CD4-positive, alpha-beta memory T cell (primary cell): ENCODE results near the gene GLYR1. TPM values are rescaled to one million over a fixed set of nuclear protein-coding genes. Genes with fewer than 3 reads are reported as not detected.
A peak's percentile ranks its signal among the peaks of the same experiment; 100 is the strongest.

ENCODE experiments used
- CTCF ChIA-PET: fragments of 350-600 bp; sonication (Branson Sonifier 250); formaldehyde crosslinking; loops from one replicate; lab custom pipeline; 2021; ENCODE audit warnings: inconsistent platforms; ENCODE audit not compliant: partially characterized antibody; lab: Charles Lee
- POLR2A ChIA-PET: fragments of 350-600 bp; sonication (Branson Sonifier 250); formaldehyde crosslinking; loops from one replicate; lab custom pipeline; 2021; ENCODE audit not compliant: partially characterized antibody; lab: Charles Lee
- DNase-seq, 5 donors: peaks; one replicate each; pipeline versions ENCODE4 v3.0.0 to v3.0.0-alpha.2; 2020 to 2022; ENCODE audit warnings: mixed read lengths in 1 of 5
- H3K27ac ChIP-seq: one replicate; pipeline ENCODE4 v1.7.0; 2013; ENCODE audit warnings: low read depth, low read length
- H3K27me3 ChIP-seq: 2 replicates; pipeline ENCODE4 v1.7.0; 2013; ENCODE audit warnings: mild to moderate bottlenecking, low read length, moderate library complexity; ENCODE audit not compliant: insufficient read depth
- H3K36me3 ChIP-seq: 2 replicates; pipeline ENCODE4 v1.7.0; 2013; ENCODE audit warnings: mild to moderate bottlenecking, low read length, moderate library complexity; ENCODE audit not compliant: insufficient read depth
- H3K4me1 ChIP-seq: 2 replicates; pipeline ENCODE4 v1.7.0; 2013; ENCODE audit warnings: mild to moderate bottlenecking, low read length, moderate library complexity; ENCODE audit not compliant: insufficient read depth
- H3K4me3 ChIP-seq, 2 donors: one replicate each; pipeline ENCODE4 v1.7.0; 2013; ENCODE audit warnings: low read length in 2 of 2, mild to moderate bottlenecking in 1 of 2
- H3K9me3 ChIP-seq, 2 donors: one replicate each; pipeline ENCODE4 v1.7.0; 2013; ENCODE audit warnings: low read length in 2 of 2, control low read depth in 1 of 2; ENCODE audit not compliant: control insufficient read depth in 1 of 2
- H3K27ac Mint-ChIP-seq, 7 donors: one replicate each; pipeline ENCODE4 v1.8.0; 2020 to 2021; ENCODE audit warnings: mixed read lengths in 7 of 7, mild to moderate bottlenecking in 6 of 7, inconsistent platforms in 3 of 7, moderate library complexity in 3 of 7
- H3K27me3 Mint-ChIP-seq, 2 donors: one replicate each; pipeline ENCODE4 v1.8.0; 2020 to 2021; ENCODE audit warnings: mixed read lengths in 2 of 2
- H3K36me3 Mint-ChIP-seq, 2 donors: one replicate each; pipeline ENCODE4 v1.8.0; 2020 to 2021; ENCODE audit warnings: mixed read lengths in 2 of 2, inconsistent platforms in 1 of 2, mild to moderate bottlenecking in 1 of 2
- H3K4me1 Mint-ChIP-seq, 4 donors: one replicate each; pipeline ENCODE4 v1.8.0; 2020 to 2021; ENCODE audit warnings: mixed read lengths in 4 of 4, mild to moderate bottlenecking in 1 of 4
- H3K4me3 Mint-ChIP-seq, 8 donors: one replicate each; pipeline ENCODE4 v1.8.0; 2020 to 2021; ENCODE audit warnings: mixed read lengths in 8 of 8, mild to moderate bottlenecking in 7 of 8, moderate library complexity in 6 of 8, inconsistent platforms in 3 of 8
- H3K9me3 Mint-ChIP-seq, 8 donors: one replicate each; pipeline ENCODE4 v1.8.0; 2020 to 2021; ENCODE audit warnings: mixed read lengths in 8 of 8, mild to moderate bottlenecking in 5 of 8, inconsistent platforms in 3 of 8, moderate library complexity in 1 of 8
- intact Hi-C: fragments of 100-400 bp; cut with micrococcal nuclease; formaldehyde crosslinking; loops from one replicate; pipeline ENCODE4 v1.15.1; 2023
- polyA plus RNA-seq, 2 donors: library from polyadenylated mRNA; unstranded; fragments of 300-500 nt; fragmentation: Illumina TruSeq; gene quantifications; one replicate each; pipeline ENCODE4 v1.2.3, GENCODE V29; 2021
- total RNA-seq, 2 experiments: library from RNA; stranded (reverse); gene quantifications; one replicate each; pipeline ENCODE4 v1.2.3, GENCODE V29; 2021

Gene GLYR1
- total and polyA plus RNA-seq, 4 experiments from 2014 or later: 22.8 to 121 (median 81.0) TPM

GRCh38 chr16:4778050-4778392 is 69.1 kb downstream of the GLYR1 start:
- Histone ChIP-seq H3K27ac (no peak overlapping the region), H3K27me3 (no peaks in the 10 kb centered on the region), H3K4me1 (no peaks in the 10 kb centered on the region), H3K4me3 (no peak overlapping the region), H3K9me3 (no peaks in the 10 kb centered on the region), H3K36me3 (no peaks in the 10 kb centered on the region)
- intact Hi-C loops: no loop called here
- ChIA-PET CTCF (no interaction called here), POLR2A (interaction anchor here (2.1 kb wide), 1 partner anchor 9 kb away, joined by 7 read pairs; no protein-coding TSS in a partner anchor)
- H3K27me3 Mint-ChIP-seq: no peaks in the 10 kb centered on the region
- H3K36me3 Mint-ChIP-seq: no peaks in the 10 kb centered on the region
- no peak for DNase-seq
- H3K9me3 Mint-ChIP-seq: no peaks in the 10 kb centered on the region
- no peak overlapping the region for H3K4me3 Mint-ChIP-seq
- H3K27ac Mint-ChIP-seq: no peak overlapping the region
- peaks cover 0 to 1% (median 0%) of the 10 kb centered on the region in 4 donors for H3K4me1 Mint-ChIP-seq

GRCh38 chr16:4777339-4778049 is 69.6 kb downstream of the GLYR1 start:
- Histone ChIP-seq H3K9me3 (no peaks in the 10 kb centered on the region), H3K27ac (no peak overlapping the region), H3K36me3 (no peaks in the 10 kb centered on the region), H3K27me3 (no peaks in the 10 kb centered on the region), H3K4me1 (no peaks in the 10 kb centered on the region), H3K4me3 (no peak overlapping the region)
- Mint-ChIP-seq H3K4me3 (no peak overlapping the region), H3K27ac (no peak overlapping the region), H3K9me3 (no peaks in the 10 kb centered on the region), H3K36me3 (no peaks in the 10 kb centered on the region), H3K4me1 (peaks cover 0 to 1% (median 0%) of the 10 kb centered on the region in 4 donors), H3K27me3 (no peaks in the 10 kb centered on the region)
- intact Hi-C loops: no loop called here
- CTCF ChIA-PET: no interaction called here
- DNase-seq: no peak
- POLR2A ChIA-PET: interaction anchor here (2.1 kb wide), 1 partner anchor 9 kb away, joined by 7 read pairs; no protein-coding TSS in a partner anchor

- H3K9me3 Mint-ChIP-seq: no peaks in the 10 kb centered on the region
- no peaks in the 10 kb centered on the region for H3K27me3 Mint-ChIP-seq
- Histone ChIP-seq H3K4me3 (no peak overlapping the region), H3K27me3 (no peaks in the 10 kb centered on the region), H3K27ac (no peak overlapping the region), H3K4me1 (no peaks in the 10 kb centered on the region), H3K36me3 (no peaks in the 10 kb centered on the region), H3K9me3 (no peaks in the 10 kb centered on the region)
- no peak for DNase-seq
- peak overlapping the region in 2 of 7 donors; percentile 81 to 82 for H3K27ac Mint-ChIP-seq
- intact Hi-C loops: no loop called here
- H3K4me3 Mint-ChIP-seq: no peak overlapping the region
- ChIA-PET POLR2A (no interaction called here), CTCF (no interaction called here)
- peaks cover 0 to 1% (median 0%) of the 10 kb centered on the region in 4 donors for H3K4me1 Mint-ChIP-seq
- no peaks in the 10 kb centered on the region for H3K36me3 Mint-ChIP-seq
Observed at GRCh38 chr16:4776141-4776705, 70.9 kb downstream of the GLYR1 start.

GRCh38 chr16:4775005-4775404 is 72.1 kb downstream of the GLYR1 start:
- no peaks in the 10 kb centered on the region for H3K27me3 Mint-ChIP-seq
- H3K36me3 Mint-ChIP-seq: no peaks in the 10 kb centered on the region
- POLR2A ChIA-PET: no interaction called here

GRCh38 chr16:4772351-4772750 is 74.7 kb downstream of the GLYR1 start:
- H3K36me3 ChIP-seq: no peaks in the 10 kb centered on the region
- Mint-ChIP-seq H3K9me3 (peaks cover 0 to 2% (median 0%) of the 10 kb centered on the region in 8 donors), H3K4me3 (no peak overlapping the region), H3K36me3 (peaks cover 0 to 3% of the 10 kb centered on the region in 2 donors), H3K27ac (no peak overlapping the region), H3K4me1 (peaks cover 9 to 26% (median 16%) of the 10 kb centered on the region in 4 donors), H3K27me3 (no peaks in the 10 kb centered on the region)
- intact Hi-C loops: no loop called here
- no peaks in the 10 kb centered on the region for H3K27me3 ChIP-seq
- peaks cover 15% of the 10 kb centered on the region for H3K4me1 ChIP-seq
- ChIA-PET POLR2A (interaction anchor here (0.6 kb wide), 1 partner anchor 33 kb away, joined by 3 read pairs; no protein-coding TSS in a partner anchor), CTCF (no interaction called here)
- no peak overlapping the region for H3K4me3 ChIP-seq
- DNase-seq: no peak
- H3K27ac ChIP-seq: no peak overlapping the region
- no peaks in the 10 kb centered on the region for H3K9me3 ChIP-seq

More at GRCh38 chr16:4775005-4775404, 72.1 kb downstream of the GLYR1 start:
- H3K36me3 ChIP-seq: no peaks in the 10 kb centered on the region
- no peaks in the 10 kb centered on the region for H3K9me3 Mint-ChIP-seq
- no peak overlapping the region for H3K27ac Mint-ChIP-seq
- H3K27me3 ChIP-seq: no peaks in the 10 kb centered on the region
- H3K27ac ChIP-seq: no peak overlapping the region
- no peak for DNase-seq
- intact Hi-C loops: no loop called here
- no peak overlapping the region for H3K4me3 ChIP-seq
- no peak overlapping the region for H3K4me3 Mint-ChIP-seq
- H3K4me1 ChIP-seq: no peaks in the 10 kb centered on the region
- no peaks in the 10 kb centered on the region for H3K9me3 ChIP-seq
- CTCF ChIA-PET: no interaction called here
- peaks cover 0 to 1% (median 0%) of the 10 kb centered on the region in 4 donors for H3K4me1 Mint-ChIP-seq

- Histone ChIP-seq H3K27me3 (no peaks in the 10 kb centered on the region), H3K36me3 (no peaks in the 10 kb centered on the region), H3K9me3 (no peaks in the 10 kb centered on the region), H3K4me3 (no peak overlapping the region), H3K27ac (no peak overlapping the region), H3K4me1 (peaks cover 17% of the 10 kb centered on the region)
- Mint-ChIP-seq H3K27me3 (no peaks in the 10 kb centered on the region), H3K27ac (peak overlapping the region in 1 of 7 donors; percentile 21), H3K9me3 (peaks cover 0 to 2% (median 0%) of the 10 kb centered on the region in 8 donors), H3K4me1 (peaks cover 10 to 31% (median 19%) of the 10 kb centered on the region in 4 donors), H3K36me3 (peaks cover 0 to 3% of the 10 kb centered on the region in 2 donors), H3K4me3 (no peak overlapping the region)
- ChIA-PET POLR2A (no interaction called here), CTCF (no interaction called here)
- intact Hi-C loops: no loop called here
- no peak for DNase-seq
Observed at GRCh38 chr16:4771646-4772045, 75.4 kb downstream of the GLYR1 start.

- Mint-ChIP-seq H3K27me3 (no peaks in the 10 kb centered on the region), H3K36me3 (peaks cover 0 to 13% of the 10 kb centered on the region in 2 donors), H3K27ac (peak overlapping the region; percentile 67 to 98 (median 96)), H3K4me3 (peak overlapping the region; percentile 56 to 94 (median 92)), H3K9me3 (peaks cover 0 to 2% (median 0%) of the 10 kb centered on the region in 8 donors), H3K4me1 (peaks cover 17 to 46% (median 32%) of the 10 kb centered on the region in 4 donors)
- Histone ChIP-seq H3K36me3 (no peaks in the 10 kb centered on the region), H3K4me3 (peak overlapping the region in 1 of 2 donors; percentile 85), H3K9me3 (no peaks in the 10 kb centered on the region), H3K27ac (peak overlapping the region; percentile 59), H3K27me3 (no peaks in the 10 kb centered on the region), H3K4me1 (peaks cover 32% of the 10 kb centered on the region)
- CTCF ChIA-PET: no interaction called here
- POLR2A ChIA-PET: interaction anchor here (0.6 to 5.0 kb wide), 11 partner anchors 8 to 496 kb away, joined by 3 to 72 read pairs (median 6); partner anchors contain the start of genes ANKS3, CORO7, DNAAF8 and NUDT16L1
- intact Hi-C loops: no loop called here
- DNase-seq: no peak
Observed at GRCh38 chr16:4769306-4769638, 77.8 kb downstream of the GLYR1 start.
